ENCODE data around the gene CREBRF.

Gene CREBRF

GRCh38 chr5:173055983-173056782 lies at the start of gene CREBRF:
Gene CREBRF (plus strand): TSS chr5:173056352. CDS start chr5:173080776, 24,424 bp downstream.
- no peaks in the 10 kb centered on the region for H3K9me3 ChIP-seq (ENCODE audit: insufficient read depth, low read length)
- no peak for TF ChIP-seq YY1 (IDR thresholded peaks at IDR 0.05; ENCODE audit: insufficient read depth, insufficient read length)
- no peak for TF ChIP-seq ZNF274 (IDR thresholded peaks at IDR 0.05; ENCODE audit: low read depth, low read length)
- no peak for TF ChIP-seq SUZ12 (IDR thresholded peaks at IDR 0.05; ENCODE audit: extremely low read depth, insufficient read depth, insufficient read length)
- DNase-seq (ENCODE audit: low read depth, low spot score): peak; percentile 78
- H3K4me3 ChIP-seq (ENCODE audit: insufficient read length, low read depth): peak within 1 kb of the TSS; percentile 75
- no peaks in the 10 kb centered on the region for H3K36me3 ChIP-seq (ENCODE audit: insufficient read depth, insufficient read length, low read length)
- H3K27me3 ChIP-seq (ENCODE audit: insufficient read depth, insufficient read length): peaks cover 20% of the 10 kb centered on the region
- no peaks in the 10 kb centered on the region for H3K4me1 ChIP-seq (ENCODE audit: insufficient read depth, insufficient read length)
- peak within 1 kb of the TSS; percentile 72 for H3K9ac ChIP-seq (ENCODE audit: insufficient read length, low read depth)

GRCh38 chr5:173010021-173010420 lies 46.1 kb upstream of the CREBRF start:
- Histone ChIP-seq H3K27me3 (ENCODE audit: insufficient read depth, insufficient read length) (no peaks in the 10 kb centered on the region), H3K4me1 (ENCODE audit: insufficient read depth, insufficient read length) (peaks cover 3% of the 10 kb centered on the region)
- DNase-seq (ENCODE audit: low read depth, low spot score): no peak

GRCh38 chr5:173010547-173011464 lies 45.3 kb upstream of the CREBRF start:
- no peak for DNase-seq (ENCODE audit: low read depth, low spot score)
- no peak overlapping the region for H3K9ac ChIP-seq (ENCODE audit: insufficient read length, low read depth)
- H3K27me3 ChIP-seq (ENCODE audit: insufficient read depth, insufficient read length): no peaks in the 10 kb centered on the region

More at GRCh38 chr5:173010021-173010420, 46.1 kb upstream of the CREBRF start:
- peaks cover 2% of the 10 kb centered on the region for H3K36me3 ChIP-seq (ENCODE audit: insufficient read depth, insufficient read length, low read length)
- no peak overlapping the region for H3K9ac ChIP-seq (ENCODE audit: insufficient read length, low read depth)
- H3K4me3 ChIP-seq (ENCODE audit: insufficient read length, low read depth): no peak overlapping the region
- H3K9me3 ChIP-seq (ENCODE audit: insufficient read depth, low read length): no peaks in the 10 kb centered on the region
- no peak for TF ChIP-seq YY1 (IDR thresholded peaks at IDR 0.05; ENCODE audit: insufficient read depth, insufficient read length)
- no peak for TF ChIP-seq SUZ12 (IDR thresholded peaks at IDR 0.05; ENCODE audit: extremely low read depth, insufficient read depth, insufficient read length)
- TF ChIP-seq ZNF274 (IDR thresholded peaks at IDR 0.05; ENCODE audit: low read depth, low read length): no peak

GRCh38 chr5:173011566-173011965 lies 44.6 kb upstream of the CREBRF start:
- H3K9me3 ChIP-seq (ENCODE audit: insufficient read depth, low read length): no peaks in the 10 kb centered on the region
- H3K36me3 ChIP-seq (ENCODE audit: insufficient read depth, insufficient read length, low read length): peaks cover 2% of the 10 kb centered on the region
- TF ChIP-seq YY1 (IDR thresholded peaks at IDR 0.05; ENCODE audit: insufficient read depth, insufficient read length) (no peak), ZNF274 (IDR thresholded peaks at IDR 0.05; ENCODE audit: low read depth, low read length) (no peak), SUZ12 (IDR thresholded peaks at IDR 0.05; ENCODE audit: extremely low read depth, insufficient read depth, insufficient read length) (no peak)
- H3K9ac ChIP-seq (ENCODE audit: insufficient read length, low read depth): no peak overlapping the region
- H3K4me1 ChIP-seq (ENCODE audit: insufficient read depth, insufficient read length): peaks cover 6% of the 10 kb centered on the region
- no peaks in the 10 kb centered on the region for H3K27me3 ChIP-seq (ENCODE audit: insufficient read depth, insufficient read length)
- H3K4me3 ChIP-seq (ENCODE audit: insufficient read length, low read depth): no peak overlapping the region
- no peak for DNase-seq (ENCODE audit: low read depth, low spot score)

More at GRCh38 chr5:173010547-173011464, 45.3 kb upstream of the CREBRF start:
- H3K9me3 ChIP-seq (ENCODE audit: insufficient read depth, low read length): no peaks in the 10 kb centered on the region
- H3K36me3 ChIP-seq (ENCODE audit: insufficient read depth, insufficient read length, low read length): peaks cover 2% of the 10 kb centered on the region
- no peak overlapping the region for H3K4me3 ChIP-seq (ENCODE audit: insufficient read length, low read depth)
- peaks cover 3% of the 10 kb centered on the region for H3K4me1 ChIP-seq (ENCODE audit: insufficient read depth, insufficient read length)
- no peak for TF ChIP-seq YY1 (IDR thresholded peaks at IDR 0.05; ENCODE audit: insufficient read depth, insufficient read length)
- TF ChIP-seq SUZ12 (IDR thresholded peaks at IDR 0.05; ENCODE audit: extremely low read depth, insufficient read depth, insufficient read length): no peak
- TF ChIP-seq ZNF274 (IDR thresholded peaks at IDR 0.05; ENCODE audit: low read depth, low read length): no peak

GRCh38 chr5:173012882-173013281 lies 43.3 kb upstream of the CREBRF start:
- TF ChIP-seq YY1 (IDR thresholded peaks at IDR 0.05; ENCODE audit: insufficient read depth, insufficient read length) (no peak), SUZ12 (IDR thresholded peaks at IDR 0.05; ENCODE audit: extremely low read depth, insufficient read depth, insufficient read length) (no peak), ZNF274 (IDR thresholded peaks at IDR 0.05; ENCODE audit: low read depth, low read length) (no peak)
- peaks cover 6% of the 10 kb centered on the region for H3K4me1 ChIP-seq (ENCODE audit: insufficient read depth, insufficient read length)
- H3K27me3 ChIP-seq (ENCODE audit: insufficient read depth, insufficient read length): no peaks in the 10 kb centered on the region
- H3K9me3 ChIP-seq (ENCODE audit: insufficient read depth, low read length): no peaks in the 10 kb centered on the region
- H3K36me3 ChIP-seq (ENCODE audit: insufficient read depth, insufficient read length, low read length): peaks cover 2% of the 10 kb centered on the region
- no peak for DNase-seq (ENCODE audit: low read depth, low spot score)
- H3K9ac ChIP-seq (ENCODE audit: insufficient read length, low read depth): no peak overlapping the region
- no peak overlapping the region for H3K4me3 ChIP-seq (ENCODE audit: insufficient read length, low read depth)

GRCh38 chr5:173014671-173015070 lies 41.5 kb upstream of the CREBRF start:
- H3K9ac ChIP-seq (ENCODE audit: insufficient read length, low read depth): no peak overlapping the region
- no peak overlapping the region for H3K4me3 ChIP-seq (ENCODE audit: insufficient read length, low read depth)
- no peak for DNase-seq (ENCODE audit: low read depth, low spot score)
- H3K4me1 ChIP-seq (ENCODE audit: insufficient read depth, insufficient read length): peaks cover 6% of the 10 kb centered on the region
- H3K9me3 ChIP-seq (ENCODE audit: insufficient read depth, low read length): no peaks in the 10 kb centered on the region
- no peak for TF ChIP-seq SUZ12 (IDR thresholded peaks at IDR 0.05; ENCODE audit: extremely low read depth, insufficient read depth, insufficient read length)
- no peak for TF ChIP-seq YY1 (IDR thresholded peaks at IDR 0.05; ENCODE audit: insufficient read depth, insufficient read length)
- no peak for TF ChIP-seq ZNF274 (IDR thresholded peaks at IDR 0.05; ENCODE audit: low read depth, low read length)
- peaks cover 6% of the 10 kb centered on the region for H3K36me3 ChIP-seq (ENCODE audit: insufficient read depth, insufficient read length, low read length)
- H3K27me3 ChIP-seq (ENCODE audit: insufficient read depth, insufficient read length): no peaks in the 10 kb centered on the region
